Measurements from ENCODE around the gene AFDN. TPM values are rescaled to one million over a fixed set of nuclear protein-coding genes. Genes with fewer than 3 reads are reported as not detected.

Gene AFDN
- total RNA-seq, 6 donors from 2014 or later: 149 to 517 (median 265) TPM

DNA sequence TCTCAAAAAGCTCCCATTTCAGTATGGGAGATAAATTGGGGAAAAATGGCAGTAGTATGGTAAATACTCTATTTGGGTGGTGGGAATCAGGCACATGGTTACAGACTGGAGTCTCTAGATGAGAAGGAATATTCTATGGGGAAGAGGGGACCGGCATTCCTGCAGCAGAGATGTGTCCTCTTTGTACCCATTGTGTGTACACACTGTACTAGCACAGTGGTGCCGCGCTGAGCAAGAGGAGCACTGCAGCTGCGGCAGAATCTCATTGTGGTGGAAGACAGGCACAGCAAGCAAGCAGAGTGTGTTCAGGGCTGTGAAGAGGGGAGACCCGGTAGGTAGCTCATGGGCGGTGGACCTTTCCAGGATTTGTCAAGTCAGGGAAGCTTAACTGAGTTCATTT, 13.0 kb downstream of the AFDN start:
- Histone ChIP-seq H3K4me3 (no peak overlapping the region), H3K27me3 (no peaks in the 10 kb centered on the region), H3K9me3 (no peaks in the 10 kb centered on the region), H3K36me3 (no peaks in the 10 kb centered on the region), H3K27ac (peak overlapping the region in 1 of 4 donors; percentile 15), H3K4me1 (peaks cover 24 to 46% (median 30%) of the 10 kb centered on the region in 4 donors)
- no peak for ATAC-seq (ENCODE audit: low FRiP score in 2 of 2)
- DNase-seq: no peak
- WGBS, 2 donors: 87 to 91% methylated on average over 6 of the region's 6 CpGs
- TF ChIP-seq EP300 (IDR thresholded peaks at IDR 0.05) (no peak), POLR2AphosphoS5 (IDR thresholded peaks at IDR 0.05) (no peak), POLR2A (IDR thresholded peaks at IDR 0.05) (no peak)
- TF ChIP-seq, protein P1, sequence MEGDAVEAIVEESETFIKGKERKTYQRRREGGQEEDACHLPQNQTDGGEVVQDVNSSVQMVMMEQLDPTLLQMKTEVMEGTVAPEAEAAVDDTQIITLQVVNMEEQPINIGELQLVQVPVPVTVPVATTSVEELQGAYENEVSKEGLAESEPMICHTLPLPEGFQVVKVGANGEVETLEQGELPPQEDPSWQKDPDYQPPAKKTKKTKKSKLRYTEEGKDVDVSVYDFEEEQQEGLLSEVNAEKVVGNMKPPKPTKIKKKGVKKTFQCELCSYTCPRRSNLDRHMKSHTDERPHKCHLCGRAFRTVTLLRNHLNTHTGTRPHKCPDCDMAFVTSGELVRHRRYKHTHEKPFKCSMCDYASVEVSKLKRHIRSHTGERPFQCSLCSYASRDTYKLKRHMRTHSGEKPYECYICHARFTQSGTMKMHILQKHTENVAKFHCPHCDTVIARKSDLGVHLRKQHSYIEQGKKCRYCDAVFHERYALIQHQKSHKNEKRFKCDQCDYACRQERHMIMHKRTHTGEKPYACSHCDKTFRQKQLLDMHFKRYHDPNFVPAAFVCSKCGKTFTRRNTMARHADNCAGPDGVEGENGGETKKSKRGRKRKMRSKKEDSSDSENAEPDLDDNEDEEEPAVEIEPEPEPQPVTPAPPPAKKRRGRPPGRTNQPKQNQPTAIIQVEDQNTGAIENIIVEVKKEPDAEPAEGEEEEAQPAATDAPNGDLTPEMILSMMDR (IDR thresholded peaks at IDR 0.05): no peak

DNA sequence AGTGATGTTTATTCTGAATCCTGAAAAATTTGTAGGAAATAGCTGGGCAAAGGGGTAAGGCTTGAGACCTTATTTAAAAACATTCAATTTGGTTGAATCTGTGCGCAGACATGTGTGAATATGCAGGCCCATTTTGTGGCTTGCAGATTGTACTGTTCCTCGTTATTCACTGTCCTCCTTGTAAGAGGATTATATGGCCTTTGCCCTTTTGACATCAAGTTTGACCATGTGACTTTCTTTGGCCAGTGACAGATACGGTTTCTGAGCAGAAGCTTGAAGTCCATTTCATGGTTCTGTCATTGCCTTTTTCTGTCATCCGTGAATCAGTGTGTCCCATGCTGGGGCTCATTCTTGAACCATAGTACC, 13.4 kb downstream of the AFDN start:
- Histone ChIP-seq H3K4me3 (no peak overlapping the region), H3K4me1 (peaks cover 24 to 45% (median 30%) of the 10 kb centered on the region in 4 donors), H3K27me3 (no peaks in the 10 kb centered on the region), H3K36me3 (no peaks in the 10 kb centered on the region), H3K9me3 (no peaks in the 10 kb centered on the region), H3K27ac (peak overlapping the region in 2 of 4 donors; percentile 15 to 44)
- DNase-seq (no peak), ATAC-seq (ENCODE audit: low FRiP score in 2 of 2) (no peak)
- TF ChIP-seq EP300 (IDR thresholded peaks at IDR 0.05) (no peak), POLR2AphosphoS5 (IDR thresholded peaks at IDR 0.05) (no peak), POLR2A (IDR thresholded peaks at IDR 0.05) (no peak)
- TF ChIP-seq, protein P1 (IDR thresholded peaks at IDR 0.05): no peak
- WGBS, 2 donors: 92% methylated on average over 4 of the region's 4 CpGs

DNA sequence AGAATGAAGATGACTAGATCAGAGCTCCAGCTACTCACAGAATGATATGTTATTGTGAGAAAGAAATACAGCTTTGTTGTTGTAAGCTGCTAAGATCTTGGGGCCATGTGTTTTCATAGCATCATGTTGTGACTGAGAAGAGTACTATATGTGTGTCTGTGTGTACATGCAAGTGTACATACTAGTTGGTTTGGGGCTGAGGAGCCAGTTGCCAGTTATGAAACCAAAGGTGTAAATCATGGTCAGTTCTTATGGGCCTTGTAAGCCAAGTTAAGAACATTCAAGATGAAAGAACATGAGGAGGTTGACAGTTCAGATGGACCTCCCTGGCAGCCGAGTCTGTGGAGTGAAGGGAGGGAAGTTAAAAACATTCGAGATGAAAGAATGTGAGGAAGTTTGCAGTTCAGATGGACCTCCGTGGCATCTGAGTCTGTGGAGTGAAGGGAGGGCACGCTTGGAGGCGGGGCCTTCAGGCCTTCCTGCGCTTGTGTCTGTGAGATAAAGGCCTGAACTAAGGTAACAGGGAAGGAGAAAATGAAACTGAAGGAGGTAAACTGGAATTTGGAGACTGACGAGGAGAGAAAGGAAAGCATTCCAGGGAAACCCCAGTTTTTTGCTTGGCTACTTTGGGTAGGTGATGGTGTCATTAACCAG, 13.9 kb downstream of the AFDN start:
- ATAC-seq (ENCODE audit: low FRiP score in 2 of 2): no peak
- H3K27ac ChIP-seq: peak overlapping the region in 3 of 4 donors; percentile 19 to 44 (median 26)
- no peak for TF ChIP-seq EP300 (IDR thresholded peaks at IDR 0.05)
- TF ChIP-seq POLR2A (IDR thresholded peaks at IDR 0.05): no peak
- no peak for TF ChIP-seq POLR2AphosphoS5 (IDR thresholded peaks at IDR 0.05)
- TF ChIP-seq, protein P1 (IDR thresholded peaks at IDR 0.05): no peak

DNA sequence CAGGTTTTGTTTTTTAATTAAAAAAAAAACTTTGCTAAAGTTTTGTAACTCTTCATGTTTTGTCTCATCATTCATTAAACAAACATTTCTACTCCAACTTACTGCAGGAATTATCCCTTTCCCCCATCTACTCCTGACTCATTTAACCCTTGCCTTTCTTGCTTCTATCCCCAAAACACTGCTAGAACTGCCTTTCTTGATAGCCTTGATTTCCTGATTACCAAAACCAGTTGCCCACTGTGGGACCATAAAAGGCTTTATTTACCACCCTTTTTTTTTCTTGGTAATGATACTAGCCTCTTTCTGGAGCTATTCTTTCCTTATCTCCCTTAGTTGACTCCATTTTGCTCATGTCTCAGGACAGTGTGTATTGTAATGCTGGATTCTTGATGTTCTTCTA, 15.3 kb downstream of the AFDN start:
- Histone ChIP-seq H3K4me3 (no peak overlapping the region), H3K9me3 (no peaks in the 10 kb centered on the region), H3K4me1 (peaks cover 19 to 46% (median 29%) of the 10 kb centered on the region in 4 donors), H3K27me3 (no peaks in the 10 kb centered on the region), H3K27ac (no peak overlapping the region), H3K36me3 (no peaks in the 10 kb centered on the region)
- TF ChIP-seq EP300 (IDR thresholded peaks at IDR 0.05): no peak
- TF ChIP-seq, protein P1 (IDR thresholded peaks at IDR 0.05): no peak
- TF ChIP-seq POLR2A (IDR thresholded peaks at IDR 0.05): no peak
- no peak for TF ChIP-seq POLR2AphosphoS5 (IDR thresholded peaks at IDR 0.05)
- no peak for DNase-seq
- no peak for ATAC-seq (ENCODE audit: low FRiP score in 2 of 2)

More for the DNA sequence above, 13.9 kb downstream of the AFDN start:
- Histone ChIP-seq H3K4me1 (peaks cover 24 to 45% (median 30%) of the 10 kb centered on the region in 4 donors), H3K9me3 (no peaks in the 10 kb centered on the region), H3K36me3 (no peaks in the 10 kb centered on the region), H3K4me3 (no peak overlapping the region), H3K27me3 (no peaks in the 10 kb centered on the region)
- 49 to 55% methylated on average over 7 of the region's 7 CpGs for WGBS, 2 donors
- no peak for DNase-seq

DNA sequence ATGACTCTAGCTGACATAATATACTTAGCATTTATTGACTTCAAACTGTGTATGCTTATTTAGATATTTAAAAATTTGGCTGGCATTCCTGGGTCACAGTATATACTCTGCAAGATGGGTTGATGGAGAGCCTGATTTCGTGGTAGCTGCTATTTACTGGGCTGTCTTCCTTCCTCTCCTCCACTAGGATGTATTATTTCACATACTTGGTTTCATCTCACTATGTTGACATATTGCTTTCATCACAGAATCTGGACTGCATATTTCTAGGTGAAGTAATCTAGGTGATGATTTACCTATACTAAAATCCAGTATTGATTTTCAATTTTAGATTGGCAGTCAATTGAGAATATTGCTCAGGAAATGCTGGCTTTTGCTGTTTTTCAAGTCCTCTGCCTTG, 15.7 kb downstream of the AFDN start:
- ATAC-seq (ENCODE audit: low FRiP score in 2 of 2) (no peak), DNase-seq (no peak)
- Histone ChIP-seq H3K27ac (no peak overlapping the region), H3K4me3 (no peak overlapping the region), H3K9me3 (no peaks in the 10 kb centered on the region), H3K4me1 (peaks cover 24 to 50% (median 34%) of the 10 kb centered on the region in 4 donors), H3K27me3 (no peaks in the 10 kb centered on the region), H3K36me3 (no peaks in the 10 kb centered on the region)
- TF ChIP-seq, protein P1 (IDR thresholded peaks at IDR 0.05): no peak
- no peak for TF ChIP-seq POLR2AphosphoS5 (IDR thresholded peaks at IDR 0.05)
- TF ChIP-seq EP300 (IDR thresholded peaks at IDR 0.05): no peak
- no peak for TF ChIP-seq POLR2A (IDR thresholded peaks at IDR 0.05)
- 19 to 24% methylated on average over 1 of the region's 1 CpG for WGBS, 2 donors

Measured in upper lobe of left lung (tissue), 6 donors.